ENCODE results near the gene KATNAL2.
A peak's percentile ranks its signal among the peaks of the same experiment; 100 is the strongest.
"Not testable (repeated sequence)": the region's sequence is repeated elsewhere in the genome, so short reads cannot be mapped to it uniquely, and the experiment has no call there.

The KATNAL2 gene

DNA sequence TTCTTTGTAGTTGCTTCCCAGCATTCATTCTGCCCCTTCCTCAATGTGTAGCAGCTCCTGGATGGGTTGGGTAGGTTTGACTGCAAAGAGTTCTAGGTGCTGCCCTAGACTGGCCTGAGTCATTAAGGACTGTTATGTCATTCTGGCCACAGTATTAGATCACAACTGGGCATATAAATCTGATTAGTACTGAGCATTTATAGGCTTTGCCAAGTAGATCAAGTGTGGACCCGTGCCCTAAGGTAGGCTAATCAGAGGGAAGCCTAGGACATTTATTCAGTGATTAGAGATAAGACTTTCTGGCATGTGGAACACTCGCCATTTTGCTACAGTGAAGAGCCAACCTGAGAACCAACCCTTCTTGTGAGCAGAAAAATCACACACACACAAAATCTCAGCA, 2.7 kb downstream of the KATNAL2 start:
- no peak overlapping the region for H3K27ac ChIP-seq
- no peak overlapping the region for H3K4me3 ChIP-seq

DNA sequence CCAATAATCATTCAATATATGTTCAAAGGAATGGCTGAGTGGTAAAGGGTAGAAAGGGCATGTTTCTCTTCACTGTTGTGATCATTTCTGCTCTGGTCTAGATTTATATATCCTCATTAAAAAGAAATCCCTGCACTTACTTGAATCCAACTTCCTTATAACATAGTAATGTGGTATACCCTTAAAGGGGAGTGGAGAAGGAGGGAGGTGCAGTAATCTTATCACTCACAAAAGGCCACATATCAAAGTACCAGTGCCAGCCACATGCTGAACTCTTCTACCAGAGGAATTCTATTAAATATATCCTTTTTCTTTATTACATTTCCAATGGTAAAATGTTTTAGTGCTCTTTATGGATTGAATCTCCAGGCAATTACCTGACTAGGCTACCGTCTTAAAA, 3.3 kb downstream of the KATNAL2 start:
- H3K4me3 ChIP-seq = no peak overlapping the region
- H3K27ac ChIP-seq = no peak overlapping the region

DNA sequence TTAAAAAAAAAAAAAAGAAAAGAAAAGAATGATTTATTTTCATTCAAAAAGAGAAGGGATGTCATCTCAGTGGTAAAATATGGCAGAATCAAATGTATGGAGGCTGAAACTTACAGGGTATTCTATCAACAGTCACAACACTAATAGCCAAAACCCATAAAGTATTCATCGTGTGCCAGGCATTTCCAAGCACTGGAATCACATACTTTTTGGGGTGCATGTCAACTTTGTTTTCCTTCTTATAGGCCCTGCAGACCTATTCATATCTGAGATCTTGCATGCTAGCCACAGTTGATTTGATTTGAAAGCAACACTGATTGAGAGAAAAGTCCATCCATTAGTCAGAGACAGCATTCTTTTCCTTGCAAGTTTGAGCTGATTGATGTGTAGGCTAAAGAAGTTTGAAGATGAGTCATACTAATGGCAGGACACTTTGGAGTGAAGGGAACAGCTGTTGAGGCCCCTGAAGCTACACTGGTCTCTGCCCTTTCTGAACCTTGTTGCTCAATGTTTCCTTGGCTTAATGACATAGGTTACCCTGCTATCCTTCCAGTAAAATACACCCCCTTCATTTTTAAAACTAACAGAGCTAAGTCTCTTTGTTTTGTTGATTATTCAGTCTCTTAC, 22.0 kb downstream of the KATNAL2 start:
- no peak overlapping the region for H3K27ac ChIP-seq
- H3K4me3 ChIP-seq = no peak overlapping the region

DNA sequence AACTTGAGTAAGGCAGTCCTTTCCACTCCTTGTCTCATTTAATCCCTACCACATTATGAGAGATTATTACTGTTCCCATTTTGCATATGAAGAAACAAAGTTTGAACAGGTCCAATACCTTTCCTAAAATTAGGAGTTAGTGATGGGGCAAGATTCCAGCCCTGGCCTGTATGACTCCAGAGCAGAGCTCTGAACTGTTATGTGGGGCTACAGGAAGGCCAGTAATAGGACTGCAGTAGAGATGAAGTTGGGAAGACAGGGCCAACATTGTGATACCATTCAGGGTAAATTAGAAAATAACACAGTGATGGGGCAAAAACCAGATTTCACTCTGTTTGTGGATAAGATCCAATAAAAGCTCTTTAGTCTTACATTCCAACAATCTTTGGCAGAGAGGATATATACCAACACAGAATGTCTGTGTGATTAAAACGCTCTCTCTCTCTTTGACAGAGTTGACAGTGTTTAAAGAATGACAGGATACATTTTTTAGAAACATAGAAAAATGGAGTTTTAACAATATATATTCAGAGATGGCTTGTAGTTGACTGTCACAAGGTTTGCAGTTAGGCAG, 22.7 kb downstream of the KATNAL2 start:
- Histone ChIP-seq H3K27ac (no peak overlapping the region), H3K4me3 (no peak overlapping the region)

GRCh38 chr18:46942646-46943045, 25.2 kb downstream of the KATNAL2 start:
- Histone ChIP-seq H3K4me3 (no peak overlapping the region), H3K27ac (no peak overlapping the region)

DNA sequence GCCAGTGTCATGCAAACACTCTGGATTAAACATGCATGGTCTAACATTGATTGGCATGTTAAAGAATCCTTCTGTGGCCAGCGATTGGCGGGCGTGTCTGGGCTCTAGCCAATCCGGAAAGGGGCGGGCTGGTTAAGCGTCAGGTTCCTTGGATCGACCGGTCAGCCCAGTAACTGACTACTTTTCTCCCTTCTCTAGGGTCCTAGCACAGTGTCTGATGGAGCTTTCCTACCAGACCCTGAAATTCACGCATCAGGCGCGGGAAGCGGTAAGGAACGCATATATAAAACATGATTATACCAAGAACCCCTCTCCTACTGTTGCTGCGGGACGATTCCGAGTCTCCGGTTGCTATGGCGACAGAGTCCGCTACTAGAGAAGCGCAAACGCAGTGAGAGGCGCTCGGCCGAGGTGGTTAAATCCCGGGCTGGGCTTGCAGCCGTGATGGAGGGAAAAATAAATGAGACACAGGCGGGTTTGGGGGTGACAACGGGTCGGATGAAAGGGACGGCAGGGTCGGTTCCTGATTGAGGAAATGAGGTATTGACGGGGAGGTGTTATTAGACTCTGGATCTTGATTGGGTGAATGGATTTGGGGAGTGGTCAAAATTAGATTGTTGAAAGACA, 29.4 kb downstream of the KATNAL2 start:
- Histone ChIP-seq H3K4me3 (peak overlapping the region; percentile 37 to 53 (median 43)), H3K27ac (no peak overlapping the region)

DNA sequence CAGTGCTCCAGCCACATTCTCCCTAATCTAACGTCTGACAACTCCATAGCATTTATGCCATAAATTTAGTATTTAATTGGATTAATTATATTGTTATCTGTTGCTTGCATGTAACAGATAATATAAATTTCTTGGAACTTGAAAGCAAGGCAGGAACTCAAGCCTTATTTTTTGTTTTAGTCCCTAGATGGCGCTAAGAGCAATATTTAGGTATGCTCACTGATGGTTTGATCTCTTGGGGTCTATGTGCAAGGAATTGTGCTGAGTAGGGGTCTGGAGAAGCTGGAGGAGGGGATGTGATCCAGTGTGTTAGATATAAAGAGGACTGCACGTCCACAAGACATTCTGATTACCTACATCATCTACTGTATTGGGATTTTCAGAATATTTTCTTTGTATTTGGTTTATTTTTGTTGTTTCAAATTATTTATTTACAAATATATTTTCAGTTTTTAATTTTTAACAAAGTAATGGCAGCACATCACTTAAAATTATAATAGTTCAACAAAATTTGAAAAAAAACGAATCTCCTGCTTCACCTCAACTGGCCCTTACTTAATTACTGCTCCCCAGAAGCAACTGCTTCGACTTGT, 32.8 kb downstream of the KATNAL2 start:
- Histone ChIP-seq H3K27ac (no peak overlapping the region), H3K4me3 (no peak overlapping the region)

- H3K27ac ChIP-seq = no peak overlapping the region
- H3K4me3 ChIP-seq = no peak overlapping the region
Measured at GRCh38 chr18:46953195-46953594, 35.8 kb downstream of the KATNAL2 start.

- no peak overlapping the region for H3K4me3 ChIP-seq
- no peak overlapping the region for H3K27ac ChIP-seq
Measured at GRCh38 chr18:46958209-46958608, 40.8 kb downstream of the KATNAL2 start.

- H3K27ac ChIP-seq, H3K4me3 ChIP-seq: not testable (repeated sequence)
Measured at GRCh38 chr18:46963656-46964578, 46.5 kb downstream of the KATNAL2 start.

DNA sequence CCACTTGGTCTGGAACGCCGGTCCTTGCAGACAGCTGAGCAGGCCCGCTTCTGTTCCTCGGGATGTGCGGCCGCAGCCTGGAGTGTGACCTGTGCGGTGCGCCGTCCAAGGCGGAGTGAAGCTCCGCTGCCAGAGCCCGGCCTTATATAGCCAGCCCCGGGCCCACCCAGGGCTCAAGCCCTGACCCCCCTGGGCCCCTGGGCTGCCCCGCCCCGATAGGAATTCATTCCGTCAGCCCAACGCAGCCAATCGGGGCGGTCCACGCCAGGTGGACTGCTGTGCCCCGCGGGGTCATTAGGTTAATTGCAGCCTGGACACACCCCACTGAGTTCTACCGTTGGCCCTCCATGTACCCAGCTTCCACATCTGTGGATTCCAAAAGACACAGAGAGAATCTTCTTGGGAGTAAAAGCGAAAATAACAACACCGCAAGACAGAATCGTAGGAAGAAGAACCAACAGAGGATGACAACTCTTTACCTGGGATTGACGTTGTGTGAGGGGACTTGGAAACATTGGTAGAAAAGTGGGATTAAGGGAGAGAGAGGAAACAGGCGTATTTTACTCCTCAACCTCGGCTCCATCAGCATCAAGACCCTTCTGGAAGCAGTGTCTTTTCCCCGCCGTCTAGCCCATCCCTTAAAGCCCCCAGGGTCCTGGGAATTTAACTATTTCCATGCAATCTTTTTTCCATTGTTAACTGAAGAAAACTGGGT, 47.3 kb downstream of the KATNAL2 start:
- not testable (repeated sequence) for H3K4me3 ChIP-seq, H3K27ac ChIP-seq

DNA sequence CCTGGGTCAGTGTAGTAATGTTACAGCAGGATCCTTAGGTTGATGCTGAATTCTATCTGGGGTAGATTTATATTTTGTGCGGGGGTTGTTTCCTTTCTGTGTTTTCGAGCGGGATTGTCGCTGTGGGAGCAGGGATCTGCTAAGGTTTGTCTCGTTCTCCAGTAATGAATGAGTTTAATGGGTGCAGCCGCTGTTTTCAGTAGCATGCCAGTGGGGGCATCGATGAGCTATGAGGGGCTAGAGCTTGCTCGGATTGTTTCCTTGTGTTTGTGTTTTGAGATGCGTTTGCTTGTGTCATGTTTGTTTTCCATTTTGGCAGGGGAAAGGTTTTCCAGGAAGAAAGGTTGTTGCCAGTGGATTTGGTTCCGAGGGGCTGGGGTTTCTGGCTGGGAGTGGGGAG, 48.9 kb downstream of the KATNAL2 start:
- H3K4me3 ChIP-seq, H3K27ac ChIP-seq: not testable (repeated sequence)

GRCh38 chr18:46969551-46969950, 52.1 kb downstream of the KATNAL2 start:
- not testable (repeated sequence) for H3K4me3 ChIP-seq, H3K27ac ChIP-seq

DNA sequence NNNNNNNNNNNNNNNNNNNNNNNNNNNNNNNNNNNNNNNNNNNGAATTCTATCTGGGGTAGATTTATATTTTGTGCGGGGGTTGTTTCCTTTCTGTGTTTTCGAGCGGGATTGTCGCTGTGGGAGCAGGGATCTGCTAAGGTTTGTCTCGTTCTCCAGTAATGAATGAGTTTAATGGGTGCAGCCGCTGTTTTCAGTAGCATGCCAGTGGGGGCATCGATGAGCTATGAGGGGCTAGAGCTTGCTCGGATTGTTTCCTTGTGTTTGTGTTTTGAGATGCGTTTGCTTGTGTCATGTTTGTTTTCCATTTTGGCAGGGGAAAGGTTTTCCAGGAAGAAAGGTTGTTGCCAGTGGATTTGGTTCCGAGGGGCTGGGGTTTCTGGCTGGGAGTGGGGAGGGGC, 102.5 kb downstream of the KATNAL2 start:
- H3K4me3 ChIP-seq, H3K27ac ChIP-seq: not testable (repeated sequence)

- not testable (repeated sequence) for H3K27ac ChIP-seq, H3K4me3 ChIP-seq
Measured at GRCh38 chr18:47020757-47021156, 103.4 kb downstream of the KATNAL2 start.

DNA sequence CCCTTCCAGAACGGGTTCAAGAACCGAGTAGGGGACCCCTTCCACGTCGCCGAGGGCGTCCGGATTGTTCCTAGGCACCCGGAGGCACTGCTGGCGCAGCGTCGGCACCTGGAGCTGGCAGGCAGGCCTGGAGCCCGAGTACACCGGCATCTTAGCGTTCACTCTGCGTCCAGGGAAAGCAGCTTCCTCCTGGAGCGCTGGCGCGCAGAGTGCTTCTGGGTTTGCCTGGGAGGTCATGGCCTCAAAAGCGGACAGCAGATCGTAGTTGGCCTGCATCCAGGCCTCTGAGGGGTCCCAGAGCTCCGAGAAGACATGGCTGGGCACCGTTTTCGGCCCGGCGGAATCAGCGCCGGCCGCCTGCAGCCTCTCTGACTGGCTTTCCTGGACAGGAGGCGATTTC, 105.4 kb downstream of the KATNAL2 start:
- not testable (repeated sequence) for H3K4me3 ChIP-seq, H3K27ac ChIP-seq

- not testable (repeated sequence) for H3K4me3 ChIP-seq, H3K27ac ChIP-seq
Measured at GRCh38 chr18:47023769-47024465, 106.5 kb downstream of the KATNAL2 start.

DNA sequence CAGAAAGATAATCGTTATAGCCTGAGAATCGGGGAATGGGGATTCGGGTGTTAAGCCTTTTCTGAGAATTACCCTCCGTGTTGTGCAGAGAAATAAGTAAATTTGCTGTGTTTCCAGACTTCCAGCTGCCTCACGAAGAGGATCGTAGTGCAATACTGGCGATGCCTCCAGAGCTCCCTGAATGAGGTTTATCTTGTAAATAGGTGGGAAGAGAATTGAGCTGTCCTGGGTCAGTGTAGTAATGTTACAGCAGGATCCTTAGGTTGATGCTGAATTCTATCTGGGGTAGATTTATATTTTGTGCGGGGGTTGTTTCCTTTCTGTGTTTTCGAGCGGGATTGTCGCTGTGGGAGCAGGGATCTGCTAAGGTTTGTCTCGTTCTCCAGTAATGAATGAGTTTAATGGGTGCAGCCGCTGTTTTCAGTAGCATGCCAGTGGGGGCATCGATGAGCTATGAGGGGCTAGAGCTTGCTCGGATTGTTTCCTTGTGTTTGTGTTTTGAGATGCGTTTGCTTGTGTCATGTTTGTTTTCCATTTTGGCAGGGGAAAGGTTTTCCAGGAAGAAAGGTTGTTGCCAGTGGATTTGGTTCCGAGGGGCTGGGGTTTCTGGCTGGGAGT, 108.3 kb downstream of the KATNAL2 start:
- H3K27ac ChIP-seq, H3K4me3 ChIP-seq: not testable (repeated sequence)

DNA sequence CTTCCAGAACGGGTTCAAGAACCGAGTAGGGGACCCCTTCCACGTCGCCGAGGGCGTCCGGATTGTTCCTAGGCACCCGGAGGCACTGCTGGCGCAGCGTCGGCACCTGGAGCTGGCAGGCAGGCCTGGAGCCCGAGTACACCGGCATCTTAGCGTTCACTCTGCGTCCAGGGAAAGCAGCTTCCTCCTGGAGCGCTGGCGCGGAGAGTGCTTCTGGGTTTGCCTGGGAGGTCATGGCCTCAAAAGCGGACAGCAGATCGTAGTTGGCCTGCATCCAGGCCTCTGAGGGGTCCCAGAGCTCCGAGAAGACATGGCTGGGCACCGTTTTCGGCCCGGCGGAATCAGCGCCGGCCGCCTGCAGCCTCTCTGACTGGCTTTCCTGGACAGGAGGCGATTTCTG, 111.3 kb downstream of the KATNAL2 start:
- H3K4me3 ChIP-seq, H3K27ac ChIP-seq: not testable (repeated sequence)
